ENCODE data around the gene HOXB2. TPM values are rescaled to one million over a fixed set of nuclear protein-coding genes. Genes with fewer than 3 reads are reported as not detected.

Gene HOXB2
- total RNA-seq, 1 donor: 9.0 TPM

- TF ChIP-seq, protein P1, sequence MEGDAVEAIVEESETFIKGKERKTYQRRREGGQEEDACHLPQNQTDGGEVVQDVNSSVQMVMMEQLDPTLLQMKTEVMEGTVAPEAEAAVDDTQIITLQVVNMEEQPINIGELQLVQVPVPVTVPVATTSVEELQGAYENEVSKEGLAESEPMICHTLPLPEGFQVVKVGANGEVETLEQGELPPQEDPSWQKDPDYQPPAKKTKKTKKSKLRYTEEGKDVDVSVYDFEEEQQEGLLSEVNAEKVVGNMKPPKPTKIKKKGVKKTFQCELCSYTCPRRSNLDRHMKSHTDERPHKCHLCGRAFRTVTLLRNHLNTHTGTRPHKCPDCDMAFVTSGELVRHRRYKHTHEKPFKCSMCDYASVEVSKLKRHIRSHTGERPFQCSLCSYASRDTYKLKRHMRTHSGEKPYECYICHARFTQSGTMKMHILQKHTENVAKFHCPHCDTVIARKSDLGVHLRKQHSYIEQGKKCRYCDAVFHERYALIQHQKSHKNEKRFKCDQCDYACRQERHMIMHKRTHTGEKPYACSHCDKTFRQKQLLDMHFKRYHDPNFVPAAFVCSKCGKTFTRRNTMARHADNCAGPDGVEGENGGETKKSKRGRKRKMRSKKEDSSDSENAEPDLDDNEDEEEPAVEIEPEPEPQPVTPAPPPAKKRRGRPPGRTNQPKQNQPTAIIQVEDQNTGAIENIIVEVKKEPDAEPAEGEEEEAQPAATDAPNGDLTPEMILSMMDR (IDR thresholded peaks at IDR 0.05; ENCODE audit: insufficient read depth, low read length): no peak
- DNase-seq (ENCODE audit: low read depth): peak; percentile 98
- peak overlapping the region; percentile 69 for H3K4me3 ChIP-seq (ENCODE audit: low read depth, low read length)
These were observed 10.6 kb upstream of the HOXB2 start for GRCh38 chr17:48555258-48556228.

DNA sequence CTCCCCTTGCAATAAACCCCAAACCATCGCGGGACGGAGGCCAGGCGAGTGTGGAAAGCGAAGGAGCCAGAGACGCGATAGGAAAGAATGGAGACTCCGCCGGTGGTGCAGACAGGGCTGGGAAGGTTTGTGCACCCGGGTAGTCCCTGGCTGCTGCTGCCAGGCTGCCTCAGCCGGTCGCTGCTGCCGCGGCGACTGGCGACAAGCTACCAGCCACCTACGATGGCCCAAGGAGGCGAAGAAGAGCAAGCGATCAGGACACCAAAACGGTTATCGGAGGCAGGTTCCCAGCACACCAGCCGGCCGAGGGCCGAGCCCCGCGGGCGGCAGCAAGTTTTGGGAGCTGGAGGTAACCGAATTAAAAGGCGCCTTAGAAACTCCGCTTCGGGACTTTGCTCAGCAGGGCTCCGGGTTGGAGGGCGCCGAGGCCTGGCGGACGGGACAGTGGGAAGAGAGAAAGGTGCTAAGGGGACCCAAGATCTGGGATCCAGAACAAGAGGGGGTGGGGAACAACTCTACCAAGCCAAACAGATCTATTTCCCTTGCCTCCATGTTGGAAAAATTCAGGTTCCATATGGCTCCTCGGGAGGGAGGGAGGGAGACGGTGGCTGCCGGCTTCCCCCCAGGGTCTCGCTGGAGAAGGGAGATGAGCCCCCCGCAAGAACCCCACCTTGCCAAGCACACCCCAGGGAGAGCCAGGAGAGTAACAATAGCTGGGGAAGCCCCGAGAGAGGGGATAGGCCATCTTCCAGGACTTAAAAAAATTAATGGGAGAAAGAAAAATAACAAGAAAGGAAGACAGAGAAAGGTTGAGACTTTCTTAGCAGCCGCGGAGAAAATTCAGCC, 9.7 kb upstream of the HOXB2 start:
- TF ChIP-seq, protein P1 (IDR thresholded peaks at IDR 0.05; ENCODE audit: insufficient read depth, low read length): no peak
- peak overlapping the region; percentile 69 for H3K4me3 ChIP-seq (ENCODE audit: low read depth, low read length)
- peak; percentile 56 for DNase-seq (ENCODE audit: low read depth)

GRCh38 chr17:48553826-48554225, 8.9 kb upstream of the HOXB2 start:
- DNase-seq (ENCODE audit: low read depth): peak; percentile 42
- TF ChIP-seq, protein P1 (IDR thresholded peaks at IDR 0.05; ENCODE audit: insufficient read depth, low read length): no peak
- H3K4me3 ChIP-seq (ENCODE audit: low read depth, low read length): peak overlapping the region; percentile 69

DNA sequence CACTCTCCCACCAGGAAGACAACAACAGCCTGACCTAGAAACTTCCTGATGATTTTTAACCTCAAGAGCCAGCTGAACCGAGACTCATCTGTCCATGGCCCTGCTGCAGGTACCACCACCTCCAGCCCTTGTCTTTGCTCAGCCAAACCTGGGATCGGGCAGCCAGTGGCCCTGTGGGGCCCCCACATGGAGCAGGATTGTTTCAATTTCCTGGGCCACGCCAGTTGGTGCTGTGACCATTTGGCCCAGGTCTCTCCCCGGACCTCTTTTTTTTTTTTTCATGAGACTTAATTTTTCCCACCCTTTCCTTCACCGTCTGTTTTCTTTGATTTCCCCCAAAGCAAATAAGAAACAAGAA, 8.3 kb upstream of the HOXB2 start:
- no peak for DNase-seq (ENCODE audit: low read depth)
- TF ChIP-seq, protein P1 (IDR thresholded peaks at IDR 0.05; ENCODE audit: insufficient read depth, low read length): no peak
- peak overlapping the region; percentile 51 for H3K4me3 ChIP-seq (ENCODE audit: low read depth, low read length)

GRCh38 chr17:48552466-48553189, 7.7 kb upstream of the HOXB2 start:
- peak; percentile 70 for DNase-seq (ENCODE audit: low read depth)
- TF ChIP-seq, protein P1 (IDR thresholded peaks at IDR 0.05; ENCODE audit: insufficient read depth, low read length): no peak
- H3K4me3 ChIP-seq (ENCODE audit: low read depth, low read length): peak overlapping the region; percentile 51

Data from fibroblast of the aortic adventitia (primary cell).